GM12878 (cell line): Measurements from ENCODE around the gene MAP2K7. TPM values are rescaled to one million over a fixed set of nuclear protein-coding genes. Genes with fewer than 3 reads are reported as not detected.

ENCODE experiments used
- ATAC-seq: fragments of 200-7000 bp; cut with Tn5 transposase; 3 replicates; pipeline ENCODE4 v1.9.1; 2020; ENCODE audit warnings: mild to moderate bottlenecking, moderate library complexity
- BruUV-seq: library from RNA; stranded (reverse); fragments of 400-500 nt; replicated peaks from 2 replicates; lab custom pipeline; 2021; lab: Mats Ljungman, UMichigan
- CTCF ChIA-PET: fragments of 300-600 bp; sonication (Branson Sonifier 250); formaldehyde crosslinking; extraction: SDS; loops from one replicate; lab custom pipeline; 2021; ENCODE audit warnings: inconsistent platforms; lab: Yijun Ruan, JAX
- POLR2A ChIA-PET: fragments of 350-600 bp; formaldehyde crosslinking; extraction: SDS; loops from one replicate; lab custom pipeline; 2021; ENCODE audit warnings: inconsistent platforms; lab: Charles Lee
- RAD21 ChIA-PET: fragments of 300-600 bp; sonication (Branson Sonifier 250); formaldehyde crosslinking; loops from one replicate; lab custom pipeline; 2023; ENCODE audit warnings: antibody characterized with exemption; ENCODE audit not compliant: unreplicated experiment; lab: Charles Lee
- SMC1A ChIA-PET: fragments of 300-600 bp; sonication (Branson Sonifier 250); formaldehyde crosslinking; loops from one replicate; lab custom pipeline; 2023; ENCODE audit not compliant: unreplicated experiment, uncharacterized antibody; lab: Charles Lee
- DNase-seq: peaks from one replicate; pipeline ENCODE4 v3.0.0-alpha.2; 2011; ENCODE audit warnings: low read depth, low spot score
- FAIRE-seq: peaks from 3 replicates; lab custom pipeline; 2011; peaks lifted over from hg19 to GRCh38; lab: Jason Lieb, UNC
- H2AFZ ChIP-seq: 2 replicates; pipeline ENCODE4 v1.6.0; 2011; ENCODE audit warnings: low read depth, low read length, control low read depth; ENCODE audit not compliant: control insufficient read depth
- H3K27ac ChIP-seq: 2 replicates; pipeline ENCODE4 v1.5.1; 2011; ENCODE audit warnings: control low read depth; ENCODE audit not compliant: control insufficient read depth, insufficient read depth
- H3K27me3 ChIP-seq, 2 experiments: replicated peaks in 1 of 2; 2 replicates each; pipeline versions ENCODE4 v1.6.0 to v1.6.1; 2011; ENCODE audit warnings: low read length in 1 of 2; ENCODE audit not compliant: control insufficient read depth in 2 of 2, insufficient read depth in 2 of 2
- H3K36me3 ChIP-seq, 2 experiments: 2 replicates each; pipeline ENCODE4 v1.5.1; 2011; ENCODE audit warnings: low read length in 1 of 2; ENCODE audit not compliant: control insufficient read depth in 2 of 2, insufficient read depth in 2 of 2
- H3K4me1 ChIP-seq: 2 replicates; pipeline ENCODE4 v1.6.1; 2011; ENCODE audit warnings: mild to moderate bottlenecking, low read length, moderate library complexity, mixed read lengths; ENCODE audit not compliant: control insufficient read depth, insufficient read depth
- H3K4me2 ChIP-seq: 2 replicates; pipeline ENCODE4 v1.6.0; 2011; ENCODE audit warnings: control low read depth; ENCODE audit not compliant: control insufficient read depth, insufficient read depth
- H3K4me3 ChIP-seq: fragments of 200-600 bp; sonication (generic); 2 replicates; pipeline ENCODE4 v1.5.1; 2016
- H3K79me2 ChIP-seq: 2 replicates; pipeline ENCODE4 v1.6.0; 2011; ENCODE audit warnings: low read length; ENCODE audit not compliant: control insufficient read depth, insufficient read depth
- H3K9ac ChIP-seq: 2 replicates; pipeline ENCODE4 v1.8.0; 2011; ENCODE audit warnings: low read length, control low read depth, mixed read lengths; ENCODE audit not compliant: control insufficient read depth, insufficient read depth
- H3K9me3 ChIP-seq: replicated peaks from 3 replicates; pipeline ENCODE4 v1.5.1; 2011; ENCODE audit warnings: mild to moderate bottlenecking, low read length; ENCODE audit not compliant: control insufficient read depth, insufficient read depth
- H4K20me1 ChIP-seq: 2 replicates; pipeline ENCODE4 v1.6.0; 2011; ENCODE audit not compliant: control insufficient read depth, insufficient read depth
- BCL3 ChIP-seq: IDR thresholded peaks from 2 replicates; pipeline ENCODE4 v1.6.1; 2011; ENCODE audit warnings: borderline replicate concordance, low read depth, mild to moderate bottlenecking, moderate library complexity, low read length; ENCODE audit not compliant: insufficient read depth, poor library complexity, severe bottlenecking
- CBX3 ChIP-seq: fragments of 200-600 bp; sonication (generic); IDR thresholded peaks from 2 replicates; pipeline ENCODE4 v1.6.1; 2016; ENCODE audit warnings: low read depth, borderline replicate concordance
- CHD4 ChIP-seq: fragments of 200-600 bp; sonication (generic); IDR thresholded peaks from 2 replicates; pipeline ENCODE4 v1.6.1; 2016; ENCODE audit warnings: mild to moderate bottlenecking
- E2F4 ChIP-seq: IDR thresholded peaks from 2 replicates; pipeline ENCODE4 v1.6.1; 2012; ENCODE audit warnings: low read depth, low read length, improper control_type of control experiment
- MLLT1 ChIP-seq: fragments of 450-650 bp; IDR thresholded peaks from 2 replicates; pipeline ENCODE4 v1.6.1; 2016; ENCODE audit warnings: mild to moderate bottlenecking
- POLR2AphosphoS5 ChIP-seq: IDR thresholded peaks from 2 replicates; pipeline ENCODE4 v1.6.1; 2011; ENCODE audit warnings: mild to moderate bottlenecking, low read length, inconsistent platforms
- SP1 ChIP-seq: IDR thresholded peaks from one replicate; pipeline ENCODE4 v1.6.1; 2011; ENCODE audit warnings: low read depth, low read length
- SRF ChIP-seq, 2 experiments: IDR thresholded peaks; 2 replicates each; pipeline ENCODE4 v1.6.1; 2011; ENCODE audit warnings: low read depth in 2 of 2, low read length in 2 of 2, mild to moderate bottlenecking in 1 of 2, moderate library complexity in 1 of 2
- TCF7 ChIP-seq: IDR thresholded peaks from 2 replicates; pipeline ENCODE4 v1.6.1; 2014; ENCODE audit warnings: antibody characterized with exemption, borderline replicate concordance
- ZBTB4 ChIP-seq: fragments of 450-650 bp; formaldehyde crosslinking; IDR thresholded peaks from 2 replicates; pipeline ENCODE4 v1.4.0; 2022; ENCODE audit warnings: mild to moderate bottlenecking, moderate library complexity
- ZNF207 ChIP-seq: fragments of 450-650 bp; IDR thresholded peaks from 2 replicates; pipeline ENCODE4 v1.6.1; 2014; ENCODE audit warnings: antibody characterized with exemption, mild to moderate bottlenecking, borderline replicate concordance
- ZSCAN29 ChIP-seq: fragments of 450-650 bp; IDR thresholded peaks from 2 replicates; pipeline ENCODE4 v1.6.1; 2017; ENCODE audit warnings: mild to moderate bottlenecking, moderate library complexity
- WGBS: methylation state at CpG from one replicate; pipeline ENCODE4 v1.1.6; 2016; ENCODE audit warnings: low lambda C conversion rate; ENCODE audit not compliant: insufficient replicate concordance, insufficient coverage; ENCODE audit errors: missing lambda C conversion rate; 5-methylcytosine and 5-hydroxymethylcytosine counted together
- in situ Hi-C: fragments of 300-500 bp; cut with MboI; formaldehyde crosslinking; loops from 9 replicates; pipeline ENCODE4 v1.14.3; 2018; ENCODE audit warnings: mixed read lengths
- intact Hi-C: fragments of 100-400 bp; cut with micrococcal nuclease; formaldehyde crosslinking; loops from one replicate; pipeline ENCODE4 v1.14.2; 2022; ENCODE audit not compliant: unreplicated experiment
- polyA plus RNA-seq, 11 experiments: library from polyadenylated mRNA; depleted of rRNA in 4 of 11; unstranded in 6 of 11; stranded (reverse) in 5 of 11; fragments of >200 nt; fragmentation: Nextera tagmentation in 4 of 11; fragmentation: Illumina TruSeq in 1 of 11; extraction: Ambion mirVana in 4 of 11; extraction: Trizol in 1 of 11; gene quantifications; 1 replicate in 1 of 11; 2 replicates in 10 of 11; pipeline versions ENCODE4 v1.2.1 to v1.2.3, GENCODE V29; 2011 to 2016; ENCODE audit warnings: inconsistent platforms in 2 of 11, missing spikeins in 2 of 11, low read depth in 1 of 11
- total RNA-seq, 4 experiments: library from RNA; depleted of rRNA in 3 of 4; stranded (reverse); fragments of >200 nt in 3 of 4; fragmentation: Illumina TruSeq in 1 of 4; extraction: Trizol in 1 of 4; gene quantifications; 2 replicates each; pipeline versions ENCODE4 v1.2.1 to v1.2.3, GENCODE V29; 2013 to 2021
- TF ChIP-seq, protein P1 (sequence below): fragments of 450-650 bp; IDR thresholded peaks from 2 replicates; pipeline ENCODE4 v1.6.1; 2014; ENCODE audit warnings: mild to moderate bottlenecking

MAP2K7 gene
- total and polyA plus RNA-seq, 10 of the 15 experiments (the other 5 are each of a cell fraction or from before 2014, with no cell fraction given): 0.34 to 32.2 (median 6.7) TPM

GRCh38 chr19:7930765-7931164 is 27.1 kb downstream of the MAP2K7 start:
- in situ Hi-C loops (no loop called here), intact Hi-C loops (no loop called here)
- Histone ChIP-seq H3K4me2 (no peak overlapping the region), H3K36me3 (peaks cover 7 to 40% of the 10 kb centered on the region in 2 experiments; a peak in 3 of 4 replicates), H3K4me1 (no peaks in the 10 kb centered on the region; the same call in 1 of the 2 replicates), H3K4me3 (no peak overlapping the region), H4K20me1 (no peaks in the 10 kb centered on the region; the same call in 1 of the 2 replicates), H3K79me2 (no peaks in the 10 kb centered on the region), H2AFZ (no peak overlapping the region), H3K27me3 (no peaks in the 10 kb centered on the region), H3K9ac (no peak overlapping the region), H3K9me3 (no peaks in the 10 kb centered on the region), H3K27ac (no peak overlapping the region)
- ATAC-seq: no peak
- no TSS peak for BruUV-seq
- FAIRE-seq: no peak
- WGBS: 85% methylated on average over 5 of the region's 7 CpGs
- TF ChIP-seq, protein P1, sequence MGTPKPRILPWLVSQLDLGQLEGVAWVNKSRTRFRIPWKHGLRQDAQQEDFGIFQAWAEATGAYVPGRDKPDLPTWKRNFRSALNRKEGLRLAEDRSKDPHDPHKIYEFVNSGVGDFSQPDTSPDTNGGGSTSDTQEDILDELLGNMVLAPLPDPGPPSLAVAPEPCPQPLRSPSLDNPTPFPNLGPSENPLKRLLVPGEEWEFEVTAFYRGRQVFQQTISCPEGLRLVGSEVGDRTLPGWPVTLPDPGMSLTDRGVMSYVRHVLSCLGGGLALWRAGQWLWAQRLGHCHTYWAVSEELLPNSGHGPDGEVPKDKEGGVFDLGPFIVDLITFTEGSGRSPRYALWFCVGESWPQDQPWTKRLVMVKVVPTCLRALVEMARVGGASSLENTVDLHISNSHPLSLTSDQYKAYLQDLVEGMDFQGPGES: no peak
- TF ChIP-seq E2F4 (no peak), POLR2AphosphoS5 (no peak), TCF7 (no peak), ZNF207 (no peak), BCL3 (no peak), SP1 (no peak), SRF (IDR thresholded peaks at IDR 0.05; ENCODE audit: low read depth in 2 of 2, low read length in 2 of 2) (no peak), CBX3 (no peak), ZSCAN29 (no peak), ZBTB4 (CRISPR knock-in tag) (no peak), MLLT1 (no peak), CHD4 (no peak)
- ChIA-PET RAD21 (interaction anchor here (0.6 to 0.7 kb wide), 2 partner anchors 13 to 832 kb away, joined by 3 read pairs; partner anchors contain the start of gene TIMM44), SMC1A (interaction anchor here (1.2 kb wide), 1 partner anchor 13 kb away, joined by 3 read pairs; no protein-coding TSS in a partner anchor), CTCF (interaction anchor here (1.0 to 4.4 kb wide), 5 partner anchors 13 to 250 kb away, joined by 3 to 44 read pairs (median 4); partner anchors contain the start of genes TIMM44 and TRAPPC5), POLR2A (interaction anchor here (0.7 to 1.4 kb wide), 2 partner anchors 13 to 58 kb away, joined by 6 to 13 read pairs; partner anchors contain the start of gene TIMM44)
- no peak for DNase-seq
